ENCODE results near the gene DPPA5.
"Not testable (repeated sequence)": the region's sequence is repeated elsewhere in the genome, so short reads cannot be mapped to it uniquely, and the experiment has no call there.

Gene DPPA5

DNA sequence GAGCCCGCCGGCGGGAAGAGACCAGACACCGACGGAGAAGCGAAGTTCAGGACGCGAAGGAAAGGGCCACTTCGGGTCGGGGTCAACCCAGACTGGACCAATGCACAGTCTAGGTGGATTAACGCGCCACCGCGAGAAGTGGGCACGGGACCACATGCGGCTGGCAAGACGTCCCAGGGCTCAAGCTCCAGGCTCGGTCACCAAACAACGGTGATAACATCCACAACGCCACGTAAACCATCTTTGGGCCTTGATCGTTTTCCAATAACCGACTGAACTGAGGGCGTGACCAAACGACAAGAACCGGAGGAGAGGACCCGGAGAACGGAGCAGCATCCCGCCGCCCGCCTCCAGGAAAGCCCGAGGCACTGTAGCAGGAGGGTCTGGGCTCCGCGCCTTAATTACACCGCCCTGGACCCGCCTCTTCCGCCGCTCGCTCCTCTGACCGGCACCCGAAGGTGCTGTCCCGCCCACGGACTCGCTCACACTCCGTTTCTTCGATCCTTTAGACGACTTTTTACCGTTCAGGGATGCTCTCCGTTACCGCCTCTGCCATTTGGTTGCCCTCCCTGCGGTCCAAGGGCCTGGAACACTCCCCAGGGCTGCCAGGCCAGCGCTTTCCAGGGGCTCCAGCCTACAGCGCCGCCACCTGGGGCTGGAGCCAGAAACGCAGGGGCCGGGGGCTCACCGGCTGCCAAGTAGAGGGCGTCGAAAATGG lies 44.1 kb downstream of the DPPA5 start:
- Mint-ChIP-seq H3K27me3 (peaks cover 27% of the 10 kb centered on the region), H3K36me3 (ENCODE audit: insufficient read depth) (peaks cover 8% of the 10 kb centered on the region), H3K27ac (ENCODE audit: low read depth) (peak overlapping the region; percentile 91), H3K9me3 (no peaks in the 10 kb centered on the region), H3K4me1 (peaks cover 37% of the 10 kb centered on the region), H3K4me3 (peak overlapping the region; percentile 98)
- peak; percentile 76 for ATAC-seq (replicated peaks; ENCODE audit: extremely low read depth, poor library complexity, severe bottlenecking)
- DNase-seq (ENCODE audit: low spot score in 2 of 2), result no peak

- peak; percentile 35 for ATAC-seq (replicated peaks; ENCODE audit: extremely low read depth, poor library complexity, severe bottlenecking)
- Mint-ChIP-seq H3K36me3 (ENCODE audit: insufficient read depth) (peaks cover 8% of the 10 kb centered on the region), H3K4me3 (peak overlapping the region; percentile 98), H3K4me1 (peaks cover 37% of the 10 kb centered on the region), H3K9me3 (no peaks in the 10 kb centered on the region), H3K27me3 (peaks cover 25% of the 10 kb centered on the region), H3K27ac (ENCODE audit: low read depth) (peak overlapping the region; percentile 91)
- DNase-seq (ENCODE audit: low spot score in 2 of 2), result no peak
These were observed 44.6 kb downstream of the DPPA5 start for GRCh38 chr6:73309535-73309784.

GRCh38 chr6:73308712-73309534 lies 45.2 kb downstream of the DPPA5 start:
- peaks cover 8% of the 10 kb centered on the region for H3K36me3 Mint-ChIP-seq (ENCODE audit: insufficient read depth)
- DNase-seq (ENCODE audit: low spot score in 2 of 2) (no peak), ATAC-seq (replicated peaks; ENCODE audit: extremely low read depth, poor library complexity, severe bottlenecking) (no peak)
- peaks cover 21% of the 10 kb centered on the region for H3K27me3 Mint-ChIP-seq
- peak overlapping the region; percentile 98 for H3K4me3 Mint-ChIP-seq
- H3K4me1 Mint-ChIP-seq, result peaks cover 37% of the 10 kb centered on the region
- peak overlapping the region; percentile 91 for H3K27ac Mint-ChIP-seq (ENCODE audit: low read depth)
- H3K9me3 Mint-ChIP-seq, result no peaks in the 10 kb centered on the region

- H3K4me3 Mint-ChIP-seq; H3K27ac Mint-ChIP-seq (ENCODE audit: low read depth); DNase-seq (ENCODE audit: low spot score in 2 of 2); H3K36me3 Mint-ChIP-seq (ENCODE audit: insufficient read depth); H3K27me3 Mint-ChIP-seq; H3K4me1 Mint-ChIP-seq; ATAC-seq (replicated peaks; ENCODE audit: extremely low read depth, poor library complexity, severe bottlenecking); H3K9me3 Mint-ChIP-seq: not testable (repeated sequence)
These were observed 50.3 kb downstream of the DPPA5 start for GRCh38 chr6:73303773-73304172.
